ENCODE data around the gene MVB12A. TPM values are rescaled to one million over a fixed set of nuclear protein-coding genes. Genes with fewer than 3 reads are reported as not detected.

The MVB12A gene
- polyA plus RNA-seq, 2 of the 4 experiments (the other 2 are of a cell fraction): 19.1 to 30.2 TPM

GRCh38 chr19:17423429-17424208 lies 3.8 kb downstream of the MVB12A start:
- H3K27ac ChIP-seq: no peak overlapping the region
- FAIRE-seq: no peak
- no peak overlapping the region for H3K4me2 ChIP-seq
- peaks cover 12% of the 10 kb centered on the region; the same call in 2 of the 3 replicates for H3K4me1 ChIP-seq
- ChIA-PET POLR2A (interaction anchor here (0.6 kb wide), 1 partner anchor 8 kb away, joined by 3 read pairs; no protein-coding TSS in a partner anchor), CTCF (interaction anchor here (1.9 to 2.1 kb wide), 2 partner anchors 10 to 25 kb away, joined by 5 to 7 read pairs; partner anchors contain the start of gene TMEM221)
- 86% methylated on average over 16 of the region's 20 CpGs for WGBS (ENCODE audit: missing lambda C conversion rate)
- TF ChIP-seq PHF8 (IDR thresholded peaks at IDR 0.05; ENCODE audit: borderline replicate concordance, low read depth) (no peak), BHLHE40 (IDR thresholded peaks at IDR 0.05; ENCODE audit: low read depth, low read length) (no peak), MAFK (IDR thresholded peaks at IDR 0.05; ENCODE audit: partially characterized antibody) (no peak), TP53 (CRISPR knock-in tag; IDR thresholded peaks at IDR 0.05) (no peak), MAZ (IDR thresholded peaks at IDR 0.05; ENCODE audit: borderline replicate concordance, low read depth, low read length) (no peak), CBX2 (IDR thresholded peaks at IDR 0.05; ENCODE audit: borderline replicate concordance, low read depth) (no peak), HES2 (IDR thresholded peaks at IDR 0.05) (no peak), GATA3 (IDR thresholded peaks at IDR 0.05; ENCODE audit: borderline replicate concordance) (no peak), RFX5 (IDR thresholded peaks at IDR 0.05) (no peak), JUNB (IDR thresholded peaks at IDR 0.05) (no peak), HDAC2 (IDR thresholded peaks at IDR 0.05) (no peak), ZC3H11A (IDR thresholded peaks at IDR 0.05) (no peak), FOXS1 (CRISPR knock-in tag; IDR thresholded peaks at IDR 0.05) (no peak), EP300 (IDR thresholded peaks at IDR 0.05) (no peak), E2F6 (IDR thresholded peaks at IDR 0.05; ENCODE audit: borderline replicate concordance, low read depth) (no peak)
- TF ChIP-seq, protein P1, sequence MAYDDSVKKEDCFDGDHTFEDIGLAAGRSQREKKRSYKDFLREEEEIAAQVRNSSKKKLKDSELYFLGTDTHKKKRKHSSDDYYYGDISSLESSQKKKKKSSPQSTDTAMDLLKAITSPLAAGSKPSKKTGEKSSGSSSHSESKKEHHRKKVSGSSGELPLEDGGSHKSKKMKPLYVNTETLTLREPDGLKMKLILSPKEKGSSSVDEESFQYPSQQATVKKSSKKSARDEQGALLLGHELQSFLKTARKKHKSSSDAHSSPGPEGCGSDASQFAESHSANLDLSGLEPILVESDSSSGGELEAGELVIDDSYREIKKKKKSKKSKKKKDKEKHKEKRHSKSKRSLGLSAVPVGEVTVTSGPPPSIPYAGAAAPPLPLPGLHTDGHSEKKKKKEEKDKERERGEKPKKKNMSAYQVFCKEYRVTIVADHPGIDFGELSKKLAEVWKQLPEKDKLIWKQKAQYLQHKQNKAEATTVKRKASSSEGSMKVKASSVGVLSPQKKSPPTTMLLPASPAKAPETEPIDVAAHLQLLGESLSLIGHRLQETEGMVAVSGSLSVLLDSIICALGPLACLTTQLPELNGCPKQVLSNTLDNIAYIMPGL (CRISPR knock-in tag; IDR thresholded peaks at IDR 0.05; ENCODE audit: borderline replicate concordance): no peak
- TF ChIP-seq, protein P2, sequence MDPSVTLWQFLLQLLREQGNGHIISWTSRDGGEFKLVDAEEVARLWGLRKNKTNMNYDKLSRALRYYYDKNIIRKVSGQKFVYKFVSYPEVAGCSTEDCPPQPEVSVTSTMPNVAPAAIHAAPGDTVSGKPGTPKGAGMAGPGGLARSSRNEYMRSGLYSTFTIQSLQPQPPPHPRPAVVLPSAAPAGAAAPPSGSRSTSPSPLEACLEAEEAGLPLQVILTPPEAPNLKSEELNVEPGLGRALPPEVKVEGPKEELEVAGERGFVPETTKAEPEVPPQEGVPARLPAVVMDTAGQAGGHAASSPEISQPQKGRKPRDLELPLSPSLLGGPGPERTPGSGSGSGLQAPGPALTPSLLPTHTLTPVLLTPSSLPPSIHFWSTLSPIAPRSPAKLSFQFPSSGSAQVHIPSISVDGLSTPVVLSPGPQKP (IDR thresholded peaks at IDR 0.05; ENCODE audit: low read depth, low read length): no peak
- TF ChIP-seq, protein P3, sequence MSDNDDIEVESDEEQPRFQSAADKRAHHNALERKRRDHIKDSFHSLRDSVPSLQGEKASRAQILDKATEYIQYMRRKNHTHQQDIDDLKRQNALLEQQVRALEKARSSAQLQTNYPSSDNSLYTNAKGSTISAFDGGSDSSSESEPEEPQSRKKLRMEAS (IDR thresholded peaks at IDR 0.05): no peak
- TF ChIP-seq, protein P4, sequence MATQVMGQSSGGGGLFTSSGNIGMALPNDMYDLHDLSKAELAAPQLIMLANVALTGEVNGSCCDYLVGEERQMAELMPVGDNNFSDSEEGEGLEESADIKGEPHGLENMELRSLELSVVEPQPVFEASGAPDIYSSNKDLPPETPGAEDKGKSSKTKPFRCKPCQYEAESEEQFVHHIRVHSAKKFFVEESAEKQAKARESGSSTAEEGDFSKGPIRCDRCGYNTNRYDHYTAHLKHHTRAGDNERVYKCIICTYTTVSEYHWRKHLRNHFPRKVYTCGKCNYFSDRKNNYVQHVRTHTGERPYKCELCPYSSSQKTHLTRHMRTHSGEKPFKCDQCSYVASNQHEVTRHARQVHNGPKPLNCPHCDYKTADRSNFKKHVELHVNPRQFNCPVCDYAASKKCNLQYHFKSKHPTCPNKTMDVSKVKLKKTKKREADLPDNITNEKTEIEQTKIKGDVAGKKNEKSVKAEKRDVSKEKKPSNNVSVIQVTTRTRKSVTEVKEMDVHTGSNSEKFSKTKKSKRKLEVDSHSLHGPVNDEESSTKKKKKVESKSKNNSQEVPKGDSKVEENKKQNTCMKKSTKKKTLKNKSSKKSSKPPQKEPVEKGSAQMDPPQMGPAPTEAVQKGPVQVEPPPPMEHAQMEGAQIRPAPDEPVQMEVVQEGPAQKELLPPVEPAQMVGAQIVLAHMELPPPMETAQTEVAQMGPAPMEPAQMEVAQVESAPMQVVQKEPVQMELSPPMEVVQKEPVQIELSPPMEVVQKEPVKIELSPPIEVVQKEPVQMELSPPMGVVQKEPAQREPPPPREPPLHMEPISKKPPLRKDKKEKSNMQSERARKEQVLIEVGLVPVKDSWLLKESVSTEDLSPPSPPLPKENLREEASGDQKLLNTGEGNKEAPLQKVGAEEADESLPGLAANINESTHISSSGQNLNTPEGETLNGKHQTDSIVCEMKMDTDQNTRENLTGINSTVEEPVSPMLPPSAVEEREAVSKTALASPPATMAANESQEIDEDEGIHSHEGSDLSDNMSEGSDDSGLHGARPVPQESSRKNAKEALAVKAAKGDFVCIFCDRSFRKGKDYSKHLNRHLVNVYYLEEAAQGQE (IDR thresholded peaks at IDR 0.05): no peak
- no peak for DNase-seq (ENCODE audit: low read depth in 1 of 2, low spot score in 1 of 2)
- no peak overlapping the region for H3K4me3 ChIP-seq
- H3K9me3 ChIP-seq: no peaks in the 10 kb centered on the region
- no peak for ATAC-seq
